Neural cell (in vitro differentiated cells): ENCODE results near the gene CLDND2. TPM values are rescaled to one million over a fixed set of nuclear protein-coding genes. Genes with fewer than 3 reads are reported as not detected.

Experiments used
- H2AFZ ChIP-seq: fragments of 200-600, 300-800 bp; sonication (generic), shearing (Covaris generic); 2 replicates; pipeline ENCODE4 v1.6.0; 2014; ENCODE audit warnings: low read depth, mild to moderate bottlenecking, antibody characterized with exemption, low read length, moderate library complexity
- H3F3A ChIP-seq: fragments of 200-600 bp; shearing (Covaris generic); 2 replicates; pipeline ENCODE4 v1.6.1; 2016; ENCODE audit warnings: mild to moderate bottlenecking, moderate library complexity, mixed read lengths, antibody characterized with exemption, low read length; ENCODE audit not compliant: insufficient read depth, poor library complexity, severe bottlenecking
- H3K27ac ChIP-seq: fragments of 200-600, 300-800 bp; sonication (generic), shearing (Covaris generic); 2 replicates; pipeline ENCODE4 v1.5.1; 2014; ENCODE audit warnings: mild to moderate bottlenecking, low read length, moderate library complexity
- H3K27me3 ChIP-seq: fragments of 300-800, 200-600 bp; sonication (generic), shearing (Covaris generic); 2 replicates; pipeline ENCODE4 v1.6.0; 2014; ENCODE audit warnings: mild to moderate bottlenecking, low read depth, low read length, moderate library complexity; ENCODE audit not compliant: insufficient read depth
- H3K36me3 ChIP-seq: fragments of 300-800, 200-600 bp; sonication (generic), shearing (Covaris generic); 2 replicates; pipeline ENCODE4 v1.5.1; 2014; ENCODE audit warnings: mild to moderate bottlenecking, antibody characterized with exemption, low read length, moderate library complexity; ENCODE audit not compliant: insufficient read depth
- H3K4me2 ChIP-seq: fragments of 300-800, 200-600 bp; sonication (generic), shearing (Covaris generic); 2 replicates; pipeline ENCODE4 v1.6.0; 2014; ENCODE audit warnings: mild to moderate bottlenecking, low read length
- H3K4me3 ChIP-seq: fragments of 300-800, 200-600 bp; sonication (generic), shearing (Covaris generic); 2 replicates; pipeline ENCODE4 v1.5.1; 2014; ENCODE audit warnings: mild to moderate bottlenecking, low read length, moderate library complexity
- H3K79me2 ChIP-seq: fragments of 200-600 bp; shearing (Covaris generic); replicated peaks from 2 replicates; pipeline ENCODE4 v1.6.0; 2014; ENCODE audit warnings: mild to moderate bottlenecking, low read length, moderate library complexity; ENCODE audit not compliant: insufficient read depth
- H3K9ac ChIP-seq: fragments of 300-800, 200-600 bp; sonication (generic), shearing (Covaris generic); 2 replicates; pipeline ENCODE4 v1.6.1; 2016; ENCODE audit warnings: mild to moderate bottlenecking, low read length, mixed read lengths
- H3K9me2 ChIP-seq: fragments of 200-600 bp; shearing (Covaris generic); 2 replicates; pipeline ENCODE4 v1.6.1; 2016; ENCODE audit warnings: mild to moderate bottlenecking, low read length, mixed read lengths; ENCODE audit not compliant: insufficient read depth
- H3K9me3 ChIP-seq: fragments of 200-600, 300-800 bp; sonication (generic), shearing (Covaris generic); 2 replicates; pipeline ENCODE4 v1.6.1; 2016; ENCODE audit warnings: mild to moderate bottlenecking, mixed run types, low read length, moderate library complexity, mixed read lengths
- H4K20me1 ChIP-seq: fragments of 200-600 bp; shearing (Covaris generic); 2 replicates; pipeline ENCODE4 v1.6.1; 2016; ENCODE audit warnings: mild to moderate bottlenecking, mixed run types; ENCODE audit not compliant: insufficient read depth
- EP300 ChIP-seq: fragments of 450-650 bp; conservative IDR thresholded peaks from 2 replicates; pipeline ENCODE4 v1.6.1; 2014; ENCODE audit warnings: antibody characterized with exemption, mild to moderate bottlenecking, moderate library complexity; ENCODE audit not compliant: poor library complexity, severe bottlenecking
- EZH2 ChIP-seq: fragments of 200-600, 300-800 bp; shearing (Covaris generic), sonication (generic); IDR thresholded peaks from 2 replicates; pipeline ENCODE4 v1.6.1; 2014; ENCODE audit warnings: antibody characterized with exemption, low read length, borderline replicate concordance, mild to moderate bottlenecking; ENCODE audit not compliant: insufficient read depth, poor library complexity, severe bottlenecking
- MXI1 ChIP-seq: fragments of 450-650 bp; conservative IDR thresholded peaks from 2 replicates; pipeline ENCODE4 v1.6.1; 2014; ENCODE audit warnings: antibody characterized with exemption, mild to moderate bottlenecking; ENCODE audit not compliant: poor library complexity, severe bottlenecking
- POLR2AphosphoS5 ChIP-seq: IDR thresholded peaks from 2 replicates; pipeline ENCODE4 v1.6.1; 2012
- RAD21 ChIP-seq: fragments of 450-650 bp; conservative IDR thresholded peaks from 2 replicates; pipeline ENCODE4 v1.6.1; 2014; ENCODE audit warnings: antibody characterized with exemption, mild to moderate bottlenecking, moderate library complexity
- SMC3 ChIP-seq: fragments of 450-650 bp; conservative IDR thresholded peaks from 2 replicates; pipeline ENCODE4 v1.6.1; 2014; ENCODE audit warnings: antibody characterized with exemption, mild to moderate bottlenecking, moderate library complexity; ENCODE audit not compliant: poor library complexity
- TAF1 ChIP-seq: IDR thresholded peaks from 2 replicates; pipeline ENCODE4 v1.6.1; 2012; ENCODE audit warnings: low read depth
- polyA plus RNA-seq: library from polyadenylated mRNA; depleted of rRNA; stranded (reverse); fragments of >200 nt; gene quantifications from 2 replicates; pipeline ENCODE4 v1.2.3, GENCODE V29; 2014
- TF ChIP-seq, protein P1 (sequence below): IDR thresholded peaks from 2 replicates; pipeline ENCODE4 v1.6.1; 2012; ENCODE audit warnings: borderline replicate concordance
- TF ChIP-seq, protein P2 (sequence below): fragments of 450-650 bp; IDR thresholded peaks from 2 replicates; pipeline ENCODE4 v1.5.1; 2014; ENCODE audit warnings: antibody characterized with exemption, mild to moderate bottlenecking, moderate library complexity; ENCODE audit not compliant: poor library complexity, severe bottlenecking

CLDND2 gene
- polyA plus RNA-seq, 1 donor from 2014 or later = not detected

DNA sequence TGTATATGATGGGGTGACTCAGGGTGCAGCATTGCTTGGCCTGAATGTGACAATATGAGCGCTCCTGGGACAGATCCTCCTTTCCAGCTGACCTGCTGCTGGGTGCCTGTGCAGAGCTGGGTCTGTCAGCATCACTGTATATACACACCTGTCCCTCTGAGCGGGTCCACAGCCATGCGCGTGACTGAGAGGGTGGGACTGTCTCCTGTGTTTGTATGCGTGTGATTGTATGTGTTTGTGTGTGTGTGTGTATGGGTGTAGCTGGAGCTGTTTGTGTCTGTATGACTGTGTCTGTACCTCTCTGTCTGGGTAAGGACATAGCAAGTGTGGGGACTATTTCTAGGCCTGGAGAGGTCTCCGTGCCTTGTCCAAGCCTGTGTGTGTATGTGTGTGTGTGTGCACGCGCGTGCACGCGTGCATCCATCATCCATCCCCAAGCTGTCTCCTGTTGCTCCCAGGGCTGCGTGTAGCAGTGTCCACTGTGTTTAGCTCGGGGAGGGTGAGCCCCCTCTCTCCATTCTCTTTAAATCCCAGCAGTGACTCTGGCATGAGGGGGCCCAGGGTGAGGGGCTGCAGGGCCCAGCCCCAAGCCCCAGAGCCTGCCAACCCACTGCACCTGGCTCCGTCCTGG is 49.0 kb downstream of the CLDND2 start:
- TF ChIP-seq EP300 = no peak
- no peak for TF ChIP-seq TAF1
- TF ChIP-seq, protein P1, sequence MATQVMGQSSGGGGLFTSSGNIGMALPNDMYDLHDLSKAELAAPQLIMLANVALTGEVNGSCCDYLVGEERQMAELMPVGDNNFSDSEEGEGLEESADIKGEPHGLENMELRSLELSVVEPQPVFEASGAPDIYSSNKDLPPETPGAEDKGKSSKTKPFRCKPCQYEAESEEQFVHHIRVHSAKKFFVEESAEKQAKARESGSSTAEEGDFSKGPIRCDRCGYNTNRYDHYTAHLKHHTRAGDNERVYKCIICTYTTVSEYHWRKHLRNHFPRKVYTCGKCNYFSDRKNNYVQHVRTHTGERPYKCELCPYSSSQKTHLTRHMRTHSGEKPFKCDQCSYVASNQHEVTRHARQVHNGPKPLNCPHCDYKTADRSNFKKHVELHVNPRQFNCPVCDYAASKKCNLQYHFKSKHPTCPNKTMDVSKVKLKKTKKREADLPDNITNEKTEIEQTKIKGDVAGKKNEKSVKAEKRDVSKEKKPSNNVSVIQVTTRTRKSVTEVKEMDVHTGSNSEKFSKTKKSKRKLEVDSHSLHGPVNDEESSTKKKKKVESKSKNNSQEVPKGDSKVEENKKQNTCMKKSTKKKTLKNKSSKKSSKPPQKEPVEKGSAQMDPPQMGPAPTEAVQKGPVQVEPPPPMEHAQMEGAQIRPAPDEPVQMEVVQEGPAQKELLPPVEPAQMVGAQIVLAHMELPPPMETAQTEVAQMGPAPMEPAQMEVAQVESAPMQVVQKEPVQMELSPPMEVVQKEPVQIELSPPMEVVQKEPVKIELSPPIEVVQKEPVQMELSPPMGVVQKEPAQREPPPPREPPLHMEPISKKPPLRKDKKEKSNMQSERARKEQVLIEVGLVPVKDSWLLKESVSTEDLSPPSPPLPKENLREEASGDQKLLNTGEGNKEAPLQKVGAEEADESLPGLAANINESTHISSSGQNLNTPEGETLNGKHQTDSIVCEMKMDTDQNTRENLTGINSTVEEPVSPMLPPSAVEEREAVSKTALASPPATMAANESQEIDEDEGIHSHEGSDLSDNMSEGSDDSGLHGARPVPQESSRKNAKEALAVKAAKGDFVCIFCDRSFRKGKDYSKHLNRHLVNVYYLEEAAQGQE = no peak
- TF ChIP-seq, protein P2, sequence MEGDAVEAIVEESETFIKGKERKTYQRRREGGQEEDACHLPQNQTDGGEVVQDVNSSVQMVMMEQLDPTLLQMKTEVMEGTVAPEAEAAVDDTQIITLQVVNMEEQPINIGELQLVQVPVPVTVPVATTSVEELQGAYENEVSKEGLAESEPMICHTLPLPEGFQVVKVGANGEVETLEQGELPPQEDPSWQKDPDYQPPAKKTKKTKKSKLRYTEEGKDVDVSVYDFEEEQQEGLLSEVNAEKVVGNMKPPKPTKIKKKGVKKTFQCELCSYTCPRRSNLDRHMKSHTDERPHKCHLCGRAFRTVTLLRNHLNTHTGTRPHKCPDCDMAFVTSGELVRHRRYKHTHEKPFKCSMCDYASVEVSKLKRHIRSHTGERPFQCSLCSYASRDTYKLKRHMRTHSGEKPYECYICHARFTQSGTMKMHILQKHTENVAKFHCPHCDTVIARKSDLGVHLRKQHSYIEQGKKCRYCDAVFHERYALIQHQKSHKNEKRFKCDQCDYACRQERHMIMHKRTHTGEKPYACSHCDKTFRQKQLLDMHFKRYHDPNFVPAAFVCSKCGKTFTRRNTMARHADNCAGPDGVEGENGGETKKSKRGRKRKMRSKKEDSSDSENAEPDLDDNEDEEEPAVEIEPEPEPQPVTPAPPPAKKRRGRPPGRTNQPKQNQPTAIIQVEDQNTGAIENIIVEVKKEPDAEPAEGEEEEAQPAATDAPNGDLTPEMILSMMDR = no peak
- no peak for TF ChIP-seq SMC3
- no peak for TF ChIP-seq MXI1
- TF ChIP-seq RAD21 = no peak
- TF ChIP-seq POLR2AphosphoS5 = no peak
- TF ChIP-seq EZH2 = no peak
- no peaks in the 10 kb centered on the region for H3K9me2 ChIP-seq
- no peaks in the 10 kb centered on the region for H3K79me2 ChIP-seq
- no peak overlapping the region for H3K4me2 ChIP-seq
- H3K27ac ChIP-seq = no peak overlapping the region
- H2AFZ ChIP-seq = no peak overlapping the region
- no peaks in the 10 kb centered on the region for H4K20me1 ChIP-seq
- no peaks in the 10 kb centered on the region for H3K36me3 ChIP-seq
- peak overlapping the region; percentile 34 for H3K4me3 ChIP-seq
- H3K27me3 ChIP-seq = no peaks in the 10 kb centered on the region
- peak overlapping the region; percentile 31 for H3K9ac ChIP-seq
- H3F3A ChIP-seq = no peaks in the 10 kb centered on the region
- H3K9me3 ChIP-seq = no peaks in the 10 kb centered on the region

DNA sequence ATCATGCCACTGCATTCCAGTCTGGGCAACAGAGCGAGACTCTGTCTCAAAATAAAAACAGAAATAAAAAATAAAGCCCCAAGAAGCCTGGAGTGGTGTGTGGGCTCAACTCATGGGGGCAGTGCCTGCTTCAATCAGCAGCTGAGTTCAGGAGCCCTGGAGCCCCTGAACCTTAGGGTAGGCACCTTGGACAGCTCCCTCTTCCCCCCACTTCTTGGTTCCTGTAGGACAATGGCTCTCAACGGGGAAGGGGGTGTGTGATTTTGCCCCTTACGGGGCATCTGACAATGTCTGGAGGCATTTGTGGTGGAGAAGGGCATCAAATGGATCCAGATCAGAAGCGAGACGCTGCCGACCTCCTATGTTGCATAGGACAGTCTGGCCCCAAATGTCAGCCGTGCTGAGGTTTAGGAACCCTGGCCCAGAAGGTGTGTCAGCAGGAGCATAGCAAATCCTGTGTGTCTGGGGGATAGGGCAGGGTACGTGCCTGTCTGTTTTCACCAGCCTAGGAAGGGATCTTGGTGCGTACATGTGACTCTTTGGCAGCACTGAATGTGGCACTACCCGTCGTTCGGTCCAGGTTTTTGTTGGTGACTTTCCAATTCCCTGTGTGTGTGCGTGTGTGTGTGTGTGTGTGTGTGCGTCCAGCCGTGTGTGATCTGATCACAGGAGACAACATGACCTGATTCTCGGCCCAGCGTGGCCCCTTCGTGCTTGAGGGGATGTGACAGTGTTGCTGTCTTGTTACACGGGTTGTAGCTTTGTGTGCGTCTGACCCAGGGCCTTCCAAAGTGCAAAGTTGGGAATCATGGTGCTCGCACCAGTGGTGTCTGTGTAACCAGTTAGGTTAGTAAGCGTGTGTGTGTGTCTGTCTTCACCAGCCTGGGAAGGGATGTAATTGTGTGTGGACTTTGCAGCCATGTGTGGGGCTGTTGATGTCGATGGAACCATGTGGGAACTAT is 49.8 kb downstream of the CLDND2 start:
- no peaks in the 10 kb centered on the region for H3F3A ChIP-seq
- TF ChIP-seq EZH2 (no peak), POLR2AphosphoS5 (no peak), RAD21 (no peak), EP300 (no peak), MXI1 (no peak), TAF1 (no peak), SMC3 (no peak)
- TF ChIP-seq, protein P1 = no peak
- no peaks in the 10 kb centered on the region for H3K27me3 ChIP-seq
- peak overlapping the region; percentile 34 for H3K4me3 ChIP-seq
- no peak overlapping the region for H3K4me2 ChIP-seq
- no peaks in the 10 kb centered on the region for H4K20me1 ChIP-seq
- no peaks in the 10 kb centered on the region for H3K36me3 ChIP-seq
- H3K9me2 ChIP-seq = no peaks in the 10 kb centered on the region
- H3K9ac ChIP-seq = peak overlapping the region; percentile 31
- H3K79me2 ChIP-seq = no peaks in the 10 kb centered on the region
- no peaks in the 10 kb centered on the region for H3K9me3 ChIP-seq
- no peak overlapping the region for H3K27ac ChIP-seq
- H2AFZ ChIP-seq = no peak overlapping the region
